CD14-positive monocyte (primary cell): Measurements from ENCODE around the gene ADAMTSL1. TPM values are rescaled to one million over a fixed set of nuclear protein-coding genes. Genes with fewer than 3 reads are reported as not detected.

Experiments
- DNase-seq, 3 donors: peaks; one replicate each; pipeline ENCODE4 v3.0.0-alpha.2; 2011 to 2022
- H2AFZ ChIP-seq: 2 replicates; pipeline ENCODE4 v1.6.0; 2012; ENCODE audit warnings: mild to moderate bottlenecking, low read depth, low read length, inconsistent platforms; ENCODE audit not compliant: insufficient read depth, poor library complexity, severe bottlenecking
- H3K27ac ChIP-seq, 2 donors: 1 replicate in 1 of 2; 2 replicates in 1 of 2; pipeline ENCODE4 v1.5.1; 2012 to 2013; ENCODE audit warnings: low read length in 2 of 2, control low read depth in 1 of 2, inconsistent platforms in 1 of 2, low read depth in 1 of 2, mild to moderate bottlenecking in 1 of 2
- H3K27me3 ChIP-seq, 2 donors: one replicate each; pipeline versions ENCODE4 v1.6.0 to v1.6.1; 2011 to 2013; ENCODE audit warnings: low read length in 2 of 2; ENCODE audit not compliant: control insufficient read depth in 2 of 2, insufficient read depth in 2 of 2
- H3K36me3 ChIP-seq, 2 donors: replicated peaks in 1 of 2; 1 replicate in 1 of 2; 2 replicates in 1 of 2; pipeline versions ENCODE4 v1.5.1 to v1.6.1; 2012 to 2013; ENCODE audit warnings: low read length in 2 of 2, control low read depth in 1 of 2, inconsistent platforms in 1 of 2, mild to moderate bottlenecking in 1 of 2; ENCODE audit not compliant: insufficient read depth in 2 of 2, control insufficient read depth in 1 of 2
- H3K4me1 ChIP-seq, 2 donors: 1 replicate in 1 of 2; 2 replicates in 1 of 2; pipeline versions ENCODE4 v1.5.1 to v1.6.1; 2012 to 2013; ENCODE audit warnings: low read length in 2 of 2, control low read depth in 1 of 2, inconsistent platforms in 1 of 2, mild to moderate bottlenecking in 1 of 2, moderate library complexity in 1 of 2; ENCODE audit not compliant: insufficient read depth in 2 of 2, control insufficient read depth in 1 of 2
- H3K4me2 ChIP-seq: replicated peaks from 2 replicates; pipeline ENCODE3; 2012; ENCODE audit warnings: low read length, moderate library complexity, mild to moderate bottlenecking; ENCODE audit not compliant: poor library complexity, severe bottlenecking; ENCODE audit errors: extremely low read depth
- H3K4me3 ChIP-seq, 3 experiments: fragments of 200-600 bp in 1 of 3; sonication (generic) in 1 of 3; replicated peaks in 1 of 3; 1 replicate in 2 of 3; 2 replicates in 1 of 3; pipeline ENCODE4 v1.5.1; 2011 to 2013; ENCODE audit warnings: low read length in 3 of 3, mild to moderate bottlenecking in 3 of 3, control low read depth in 2 of 3, low read depth in 2 of 3, inconsistent platforms in 1 of 3, moderate library complexity in 1 of 3
- H3K79me2 ChIP-seq: 2 replicates; pipeline ENCODE4 v1.6.0; 2012; ENCODE audit warnings: mild to moderate bottlenecking, control low read depth, inconsistent platforms, low read length, moderate library complexity; ENCODE audit not compliant: insufficient read depth
- H3K9ac ChIP-seq: 2 replicates; pipeline ENCODE4 v1.6.0; 2017; ENCODE audit warnings: low read length, mild to moderate bottlenecking; ENCODE audit not compliant: insufficient read depth, poor library complexity, severe bottlenecking
- H3K9me3 ChIP-seq, 2 donors: replicated peaks in 1 of 2; 1 replicate in 1 of 2; 2 replicates in 1 of 2; pipeline versions ENCODE4 v1.5.1 to v1.6.1; 2012 to 2013; ENCODE audit warnings: low read length in 2 of 2, control low read depth in 1 of 2; ENCODE audit not compliant: control insufficient read depth in 1 of 2, insufficient read depth in 1 of 2
- H4K20me1 ChIP-seq: 2 replicates; pipeline ENCODE4 v1.6.0; 2012; ENCODE audit warnings: mild to moderate bottlenecking, low read length, control low read depth, moderate library complexity; ENCODE audit not compliant: insufficient read depth
- H3K27ac Mint-ChIP-seq, 7 donors: one replicate each; pipeline ENCODE4 v1.8.0; 2020; ENCODE audit warnings: mild to moderate bottlenecking in 7 of 7, mixed read lengths in 7 of 7, moderate library complexity in 6 of 7, inconsistent platforms in 2 of 7
- H3K27me3 Mint-ChIP-seq, 3 donors: one replicate each; pipeline ENCODE4 v1.8.0; 2021 to 2022; ENCODE audit warnings: low read depth in 3 of 3, mild to moderate bottlenecking in 3 of 3, mixed read lengths in 3 of 3, moderate library complexity in 3 of 3, inconsistent platforms in 1 of 3
- H3K36me3 Mint-ChIP-seq, 2 donors: one replicate each; pipeline ENCODE4 v1.8.0; 2020; ENCODE audit warnings: mixed read lengths in 2 of 2, inconsistent platforms in 1 of 2, mild to moderate bottlenecking in 1 of 2
- H3K4me1 Mint-ChIP-seq: one replicate; pipeline ENCODE4 v1.8.0; 2020; ENCODE audit warnings: mild to moderate bottlenecking, mixed read lengths
- H3K4me3 Mint-ChIP-seq, 2 donors: one replicate each; pipeline ENCODE4 v1.8.0; 2020; ENCODE audit warnings: mild to moderate bottlenecking in 2 of 2, mixed read lengths in 2 of 2, moderate library complexity in 1 of 2
- H3K9me3 Mint-ChIP-seq, 7 donors: one replicate each; pipeline ENCODE4 v1.8.0; 2020 to 2022; ENCODE audit warnings: mixed read lengths in 7 of 7, mild to moderate bottlenecking in 6 of 7, moderate library complexity in 6 of 7, inconsistent platforms in 2 of 7
- CTCF ChIP-seq: fragments of 200-600 bp; IDR thresholded peaks from one replicate; pipeline ENCODE4 v1.8.0; 2022; ENCODE audit warnings: antibody characterized with exemption, mild to moderate bottlenecking
- WGBS: methylation state at CpG from one replicate; pipeline ENCODE4 v1.1.5; 2013; ENCODE audit warnings: missing lambda C conversion rate; ENCODE audit not compliant: insufficient coverage; 5-methylcytosine and 5-hydroxymethylcytosine counted together
- intact Hi-C, 2 donors: fragments of 100-400 bp; cut with micrococcal nuclease; formaldehyde crosslinking; loops; one replicate each; pipeline versions ENCODE4 v1.15.0 to v1.15.1; 2023
- polyA plus RNA-seq, 3 donors: library from polyadenylated mRNA; depleted of rRNA in 1 of 3; unstranded in 2 of 3; stranded (reverse) in 1 of 3; fragments of 300-500 nt in 2 of 3; fragments of >200 nt in 1 of 3; fragmentation: Illumina TruSeq in 2 of 3; gene quantifications; 1 replicate in 2 of 3; 2 replicates in 1 of 3; pipeline ENCODE4 v1.2.3, GENCODE V29; 2012 to 2021

ADAMTSL1 gene
- polyA plus RNA-seq, 3 donors = not detected

GRCh38 chr9:18692268-18692667 is 218.3 kb downstream of the ADAMTSL1 start:
- Histone ChIP-seq H4K20me1 (no peaks in the 10 kb centered on the region), H3K4me2 (no peak overlapping the region), H3K36me3 (no peaks in the 10 kb centered on the region), H3K9me3 (peaks cover 14 to 21% of the 10 kb centered on the region in 2 donors), H2AFZ (no peak overlapping the region), H3K79me2 (no peaks in the 10 kb centered on the region), H3K27ac (no peak overlapping the region), H3K27me3 (no peaks in the 10 kb centered on the region), H3K4me3 (no peak overlapping the region), H3K4me1 (no peaks in the 10 kb centered on the region), H3K9ac (no peak overlapping the region)
- no peak for DNase-seq
- no peak overlapping the region for H3K27ac Mint-ChIP-seq
- no peaks in the 10 kb centered on the region for H3K4me1 Mint-ChIP-seq
- no peaks in the 10 kb centered on the region for H3K36me3 Mint-ChIP-seq
- no peaks in the 10 kb centered on the region for H3K27me3 Mint-ChIP-seq
- peaks cover 10 to 19% (median 15%) of the 10 kb centered on the region in 7 donors for H3K9me3 Mint-ChIP-seq
- H3K4me3 Mint-ChIP-seq = no peak overlapping the region
- 90% methylated on average over 3 of the region's 5 CpGs for WGBS
- intact Hi-C loops = no loop called here
- no peak for TF ChIP-seq CTCF

GRCh38 chr9:18692962-18693361 is 219.0 kb downstream of the ADAMTSL1 start:
- DNase-seq = no peak
- peaks cover 10 to 19% (median 15%) of the 10 kb centered on the region in 7 donors for H3K9me3 Mint-ChIP-seq
- H3K9me3 ChIP-seq = peaks cover 14 to 21% of the 10 kb centered on the region in 2 donors

More at GRCh38 chr9:18692962-18693361, 219.0 kb downstream of the ADAMTSL1 start:
- no CpG with 5 or more reads among the region's 3 CpGs for WGBS
- Histone ChIP-seq H2AFZ (no peak overlapping the region), H3K9ac (no peak overlapping the region), H3K27ac (no peak overlapping the region), H3K4me3 (no peak overlapping the region), H3K27me3 (no peaks in the 10 kb centered on the region), H3K36me3 (no peaks in the 10 kb centered on the region), H3K4me1 (no peaks in the 10 kb centered on the region), H3K4me2 (no peak overlapping the region), H4K20me1 (no peaks in the 10 kb centered on the region), H3K79me2 (no peaks in the 10 kb centered on the region)
- intact Hi-C loops = no loop called here
- Mint-ChIP-seq H3K27me3 (no peaks in the 10 kb centered on the region), H3K4me3 (no peak overlapping the region), H3K36me3 (no peaks in the 10 kb centered on the region), H3K4me1 (no peaks in the 10 kb centered on the region), H3K27ac (no peak overlapping the region)
- no peak for TF ChIP-seq CTCF
